ENCODE results near the gene GAB1. TPM values are rescaled to one million over a fixed set of nuclear protein-coding genes. Genes with fewer than 3 reads are reported as not detected.

The GAB1 gene
- total and polyA plus RNA-seq, 2 of the 8 experiments (the other 6 are each of a cell fraction or from before 2014, with no cell fraction given): 6.8 to 21.3 TPM

GRCh38 chr4:143313996-143314395, 22.7 kb upstream of the GAB1 start:
- no peak overlapping the region for H2BK120ac ChIP-seq (replicated peaks; ENCODE audit: low read depth, low read length)
- H4K20me1 ChIP-seq (replicated peaks in 1 of 2; ENCODE audit: control insufficient read depth in 1 of 2, insufficient read depth in 2 of 2, low read length in 2 of 2): no peaks in the 10 kb centered on the region
- H3K27me3 ChIP-seq (replicated peaks in 1 of 4; ENCODE audit: control insufficient read depth in 3 of 4, extremely low read depth in 1 of 4, insufficient read depth in 3 of 4, low read length in 3 of 4): no peaks in the 10 kb centered on the region
- H3K9ac ChIP-seq (replicated peaks in 1 of 4; ENCODE audit: extremely low read depth in 1 of 4, low read depth in 3 of 4, low read length in 3 of 4): no peak overlapping the region
- POLR2A ChIA-PET (ENCODE audit: partially characterized antibody): no interaction called here
- H4K5ac ChIP-seq (ENCODE audit: insufficient read length, low read depth, low read length): no peak overlapping the region
- H3K79me2 ChIP-seq (ENCODE audit: control insufficient read depth in 1 of 2, insufficient read depth in 2 of 2, low read length in 2 of 2): no peaks in the 10 kb centered on the region
- no peaks in the 10 kb centered on the region for H3K36me3 ChIP-seq (ENCODE audit: control insufficient read depth in 2 of 4, insufficient read depth in 4 of 4, low read length in 3 of 4)
- no peaks in the 10 kb centered on the region for H3K9me3 ChIP-seq (ENCODE audit: insufficient read depth in 2 of 2, low read depth in 1 of 2, low read length in 1 of 2)
- H3K14ac ChIP-seq (ENCODE audit: insufficient read length): no peak overlapping the region
- no peak overlapping the region for H2BK15ac ChIP-seq (ENCODE audit: low read length)
- H3K18ac ChIP-seq (ENCODE audit: extremely low read depth, low read length): no peak overlapping the region
- no peak overlapping the region for H3K4me2 ChIP-seq (ENCODE audit: insufficient read depth in 1 of 2, low read depth in 2 of 2, low read length in 2 of 2)
- FAIRE-seq: no peak
- H3K56ac ChIP-seq (replicated peaks; ENCODE audit: insufficient read length, low read depth, low read length): no peak overlapping the region
- H3K4me3 ChIP-seq (ENCODE audit: extremely low read depth in 1 of 4, insufficient read depth in 2 of 4, low read depth in 3 of 4, low read length in 4 of 4): no peak overlapping the region
- H3K23me2 ChIP-seq (ENCODE audit: low read depth, low read length): no peaks in the 10 kb centered on the region
- H2BK20ac ChIP-seq (ENCODE audit: low read length): no peak overlapping the region
- CTCF ChIA-PET (ENCODE audit: partially characterized antibody): no interaction called here
- H2BK5ac ChIP-seq (ENCODE audit: low read depth, low read length): no peak overlapping the region
- no peak overlapping the region for H2AK5ac ChIP-seq (ENCODE audit: low read depth, low read length)
- no peaks in the 10 kb centered on the region for H3K4me1 ChIP-seq (replicated peaks in 1 of 4; ENCODE audit: control insufficient read depth in 3 of 4, insufficient read depth in 4 of 4, low read length in 3 of 4)
- H3K4ac ChIP-seq (replicated peaks; ENCODE audit: insufficient read length, low read depth, low read length): no peak overlapping the region
- H4K8ac ChIP-seq (ENCODE audit: extremely low read depth, insufficient read depth, low read length): no peak overlapping the region
- H3K27ac ChIP-seq (ENCODE audit: low read depth, low read length): no peak overlapping the region
- H4K91ac ChIP-seq (replicated peaks; ENCODE audit: insufficient read length, low read length): no peak overlapping the region
- no peak for DNase-seq (ENCODE audit: low read depth in 1 of 2, low spot score in 2 of 2)
- H2AFZ ChIP-seq (ENCODE audit: low read length): no peak overlapping the region
- no peak overlapping the region for H3K23ac ChIP-seq (ENCODE audit: insufficient read length)
- no peak overlapping the region for H2BK12ac ChIP-seq (ENCODE audit: low read depth, low read length)
- no peaks in the 10 kb centered on the region for H3K79me1 ChIP-seq (ENCODE audit: low read depth, low read length)
- TF ChIP-seq SP1 (IDR thresholded peaks at IDR 0.05; ENCODE audit: low read depth, low read length) (no peak), ATF2 (IDR thresholded peaks at IDR 0.05; ENCODE audit: low read length) (no peak), MAX (IDR thresholded peaks at IDR 0.05) (no peak), YY1 (IDR thresholded peaks at IDR 0.05; ENCODE audit: low read depth, low read length) (no peak), TBP (IDR thresholded peaks at IDR 0.05; ENCODE audit: low read depth, low read length) (no peak), RAD21 (IDR thresholded peaks at IDR 0.05 in 1 of 2, conservative IDR thresholded peaks at IDR 0.05 in 1 of 2; ENCODE audit: low read depth in 2 of 2, low read length in 2 of 2) (no peak), HDAC2 (IDR thresholded peaks at IDR 0.05; ENCODE audit: borderline replicate concordance in 1 of 2, low read depth in 2 of 2, low read length in 2 of 2) (no peak), EGR1 (IDR thresholded peaks at IDR 0.05; ENCODE audit: borderline replicate concordance, low read depth, low read length) (no peak), RXRA (IDR thresholded peaks at IDR 0.05; ENCODE audit: insufficient read depth, low read depth, low read length) (no peak), ATF3 (IDR thresholded peaks at IDR 0.05; ENCODE audit: insufficient read depth, low read depth, low read length) (no peak), CHD1 (IDR thresholded peaks at IDR 0.05; ENCODE audit: low read depth, low read length) (no peak), JUND (IDR thresholded peaks at IDR 0.05; ENCODE audit: low read length) (no peak), SP2 (IDR thresholded peaks at IDR 0.05; ENCODE audit: low read length) (no peak)
